DLD1 (cell line): ENCODE results near the gene ACCS.

Source experiments
- in situ Hi-C: cut with HindIII; loops from 2 replicates; pipeline ENCODE4 v1.10.0; 2017; ENCODE audit warnings: low sequenced_read_pairs

The ACCS gene

GRCh38 chr11:44085330-44085729 lies 19.3 kb downstream of the ACCS start:
- in situ Hi-C loops = no loop called here

GRCh38 chr11:44088377-44088776 lies 22.3 kb downstream of the ACCS start:
- in situ Hi-C loops = no loop called here

- in situ Hi-C loops = no loop called here
Observed at GRCh38 chr11:44088871-44089270, 22.8 kb downstream of the ACCS start.

GRCh38 chr11:44090539-44090938 lies 24.5 kb downstream of the ACCS start:
- in situ Hi-C loops = no loop called here

GRCh38 chr11:44094260-44094868 lies 28.3 kb downstream of the ACCS start:
- in situ Hi-C loops = no loop called here

GRCh38 chr11:44095506-44096359 lies 29.7 kb downstream of the ACCS start, which contains the start of gene EXT2:
Gene EXT2, plus strand, starts transcription at chr11:44095678. Its CDS starts 12,035 bp downstream, at chr11:44107713.
- in situ Hi-C loops = no loop called here

- in situ Hi-C loops = no loop called here
Observed at GRCh38 chr11:44096360-44097185, 30.5 kb downstream of the ACCS start.

GRCh38 chr11:44097821-44098220 lies 31.8 kb downstream of the ACCS start:
- in situ Hi-C loops = no loop called here

- in situ Hi-C loops = loop anchor here (25.0 kb wide), 1 partner anchor 436 kb away; no protein-coding TSS in a partner anchor
Observed at GRCh38 chr11:44101098-44101497, 35.0 kb downstream of the ACCS start.

- in situ Hi-C loops = loop anchor here (25.0 kb wide), 1 partner anchor 433 kb away; no protein-coding TSS in a partner anchor
Observed at GRCh38 chr11:44104481-44105294, 38.6 kb downstream of the ACCS start.

GRCh38 chr11:44108260-44108659 lies 42.2 kb downstream of the ACCS start:
- in situ Hi-C loops = loop anchor here (25.0 kb wide), 1 partner anchor 429 kb away; no protein-coding TSS in a partner anchor

GRCh38 chr11:44110231-44110679 lies 44.2 kb downstream of the ACCS start:
- in situ Hi-C loops = loop anchor here (25.0 kb wide), 1 partner anchor 427 kb away; no protein-coding TSS in a partner anchor

GRCh38 chr11:44112091-44112821 lies 46.2 kb downstream of the ACCS start:
- in situ Hi-C loops = loop anchor here (25.0 kb wide), 1 partner anchor 425 kb away; no protein-coding TSS in a partner anchor

GRCh38 chr11:44113018-44113417 lies 46.9 kb downstream of the ACCS start:
- in situ Hi-C loops = loop anchor here (25.0 kb wide), 1 partner anchor 424 kb away; no protein-coding TSS in a partner anchor

- in situ Hi-C loops = loop anchor here (25.0 kb wide), 1 partner anchor 424 kb away; no protein-coding TSS in a partner anchor
Observed at GRCh38 chr11:44113572-44113971, 47.5 kb downstream of the ACCS start.

- in situ Hi-C loops = loop anchor here (25.0 kb wide), 1 partner anchor 421 kb away; no protein-coding TSS in a partner anchor
Observed at GRCh38 chr11:44116234-44116830, 50.3 kb downstream of the ACCS start.

GRCh38 chr11:44120169-44120568 lies 54.1 kb downstream of the ACCS start:
- in situ Hi-C loops = loop anchor here (25.0 kb wide), 1 partner anchor 417 kb away; no protein-coding TSS in a partner anchor

- in situ Hi-C loops = no loop called here
Observed at GRCh38 chr11:44125598-44125997, 59.5 kb downstream of the ACCS start.

- in situ Hi-C loops = no loop called here
Observed at GRCh38 chr11:44126304-44126703, 60.2 kb downstream of the ACCS start.
